Pons (tissue), 1 donor: Measurements from ENCODE around the gene CD151.
A peak's percentile ranks its signal among the peaks of the same experiment; 100 is the strongest.

Experiments used
- DNase-seq: peaks from one replicate; pipeline ENCODE4 v3.0.0-alpha.2; 2016; ENCODE audit warnings: low spot score

Gene CD151

GRCh38 chr11:843086-843734 is 10.5 kb downstream of the CD151 start:
- DNase-seq, result no peak

GRCh38 chr11:843818-844692 is 11.3 kb downstream of the CD151 start:
- DNase-seq, result no peak

GRCh38 chr11:844693-845644 is 12.2 kb downstream of the CD151 start:
- DNase-seq, result peak; percentile 31

GRCh38 chr11:845872-846495 is 13.2 kb downstream of the CD151 start:
- no peak for DNase-seq

GRCh38 chr11:846496-847098 is 13.8 kb downstream of the CD151 start:
- no peak for DNase-seq

GRCh38 chr11:847876-848275 is 15.1 kb downstream of the CD151 start:
- DNase-seq, result no peak

- DNase-seq, result no peak
Observed at GRCh38 chr11:848380-848931, 15.7 kb downstream of the CD151 start.

- no peak for DNase-seq
Observed at GRCh38 chr11:849104-849824, 16.5 kb downstream of the CD151 start.

- no peak for DNase-seq
Observed at GRCh38 chr11:849951-850774, 17.4 kb downstream of the CD151 start.

GRCh38 chr11:850775-851763 is 18.3 kb downstream of the CD151 start:
- DNase-seq, result no peak

- DNase-seq, result no peak
Observed at GRCh38 chr11:852762-853161, 20.0 kb downstream of the CD151 start.

GRCh38 chr11:853682-854448 is 21.1 kb downstream of the CD151 start:
- DNase-seq, result no peak

GRCh38 chr11:854601-855329 is 22.0 kb downstream of the CD151 start:
- DNase-seq, result no peak

- no peak for DNase-seq
Observed at GRCh38 chr11:855330-855674, 22.6 kb downstream of the CD151 start.

- DNase-seq, result no peak
Observed at GRCh38 chr11:855796-856195, 23.0 kb downstream of the CD151 start.

- no peak for DNase-seq
Observed at GRCh38 chr11:856397-856796, 23.6 kb downstream of the CD151 start.
